Neutrophil (primary cell): Measurements from ENCODE around the gene RTEL1.

Experiments
- H3K27ac ChIP-seq: fragments of 200-600 bp; sonication (generic); 2 replicates; pipeline ENCODE4 v1.5.1; 2016; ENCODE audit warnings: mild to moderate bottlenecking, moderate library complexity
- H3K27me3 ChIP-seq: fragments of 200-600 bp; sonication (generic); 2 replicates; pipeline ENCODE4 v1.6.0; 2016; ENCODE audit warnings: mild to moderate bottlenecking
- H3K36me3 ChIP-seq: fragments of 200-600 bp; sonication (generic); 2 replicates; pipeline ENCODE4 v1.5.1; 2017
- H3K4me1 ChIP-seq, 2 experiments: fragments of 200-600 bp in 1 of 2; sonication (generic) in 1 of 2; 1 replicate in 1 of 2; 2 replicates in 1 of 2; pipeline versions ENCODE4 v1.5.1 to v1.6.1; 2013 to 2016; ENCODE audit warnings: low read depth in 1 of 2, low read length in 1 of 2, mild to moderate bottlenecking in 1 of 2, moderate library complexity in 1 of 2; ENCODE audit not compliant: control insufficient read depth in 1 of 2, insufficient read depth in 1 of 2
- H3K4me3 ChIP-seq, 2 experiments: fragments of 200-600 bp in 1 of 2; sonication (generic) in 1 of 2; 1 replicate in 1 of 2; 2 replicates in 1 of 2; pipeline ENCODE4 v1.5.1; 2013 to 2016; ENCODE audit warnings: low read depth in 1 of 2, low read length in 1 of 2, mild to moderate bottlenecking in 1 of 2, moderate library complexity in 1 of 2
- H3K9me3 ChIP-seq: fragments of 200-600 bp; sonication (generic); 2 replicates; pipeline ENCODE4 v1.5.1; 2016
- CTCF ChIP-seq: fragments of 200-600 bp; sonication (generic); IDR thresholded peaks from 2 replicates; pipeline ENCODE4 v1.5.1; 2016; ENCODE audit warnings: antibody characterized with exemption

The RTEL1 gene

GRCh38 chr20:63653041-63653973, 4.8 kb upstream of the RTEL1 start, which contains the start of gene STMN3:
Gene STMN3 (minus strand): TSS chr20:63653424. CDS start chr20:63653345, 79 bp downstream.
- Histone ChIP-seq H3K27ac (no peak within 1 kb of the TSS), H3K36me3 (no peaks in the 10 kb centered on the region), H3K27me3 (peaks cover 72% of the 10 kb centered on the region), H3K9me3 (no peaks in the 10 kb centered on the region), H3K4me1 (peaks cover 17 to 29% of the 10 kb centered on the region in 2 experiments), H3K4me3 (peak within 1 kb of the TSS; percentile 41 to 43)
- no peak for TF ChIP-seq CTCF

- peaks cover 24 to 36% of the 10 kb centered on the region in 2 experiments for H3K4me1 ChIP-seq
- TF ChIP-seq CTCF: no peak
- no peaks in the 10 kb centered on the region for H3K9me3 ChIP-seq
- peaks cover 65% of the 10 kb centered on the region for H3K27me3 ChIP-seq
- H3K36me3 ChIP-seq: no peaks in the 10 kb centered on the region
- H3K4me3 ChIP-seq: no peak overlapping the region
- H3K27ac ChIP-seq: no peak overlapping the region
These were observed 4.0 kb upstream of the RTEL1 start for GRCh38 chr20:63653974-63654668.

GRCh38 chr20:63655249-63655648, 2.9 kb upstream of the RTEL1 start:
- no peak for TF ChIP-seq CTCF
- H3K36me3 ChIP-seq: no peaks in the 10 kb centered on the region
- peaks cover 56% of the 10 kb centered on the region for H3K27me3 ChIP-seq
- H3K4me1 ChIP-seq: peaks cover 26 to 39% of the 10 kb centered on the region in 2 experiments
- no peaks in the 10 kb centered on the region for H3K9me3 ChIP-seq
- H3K27ac ChIP-seq: no peak overlapping the region
- H3K4me3 ChIP-seq: no peak overlapping the region

GRCh38 chr20:63656451-63656850, 1.7 kb upstream of the RTEL1 start:
- Histone ChIP-seq H3K27ac (no peak overlapping the region), H3K9me3 (no peaks in the 10 kb centered on the region), H3K36me3 (peaks cover under 1% of the 10 kb centered on the region), H3K27me3 (peaks cover 46% of the 10 kb centered on the region), H3K4me1 (peaks cover 26 to 39% of the 10 kb centered on the region in 2 experiments), H3K4me3 (no peak overlapping the region)
- TF ChIP-seq CTCF: no peak

- Histone ChIP-seq H3K4me3 (peak overlapping the region; percentile 93 to 97), H3K9me3 (no peaks in the 10 kb centered on the region), H3K27ac (peak overlapping the region; percentile 66), H3K4me1 (peaks cover 25 to 34% of the 10 kb centered on the region in 2 experiments), H3K36me3 (peaks cover 10% of the 10 kb centered on the region), H3K27me3 (peaks cover 36% of the 10 kb centered on the region)
- TF ChIP-seq CTCF: no peak
These were observed 714 bp upstream of the RTEL1 start for GRCh38 chr20:63657260-63657936.
